WTC11 (cell line): ENCODE results near the gene SARDH.

ENCODE experiments used
- ESRRA ChIP-seq: sonication (generic); formaldehyde crosslinking; IDR thresholded peaks from 2 replicates; pipeline ENCODE4 v1.8.1; 2022; ENCODE audit warnings: mild to moderate bottlenecking, missing genetic modification reagents, borderline replicate concordance
- ETV6 ChIP-seq: sonication (generic); formaldehyde crosslinking; IDR thresholded peaks from 2 replicates; pipeline ENCODE4 v1.8.1; 2022; ENCODE audit warnings: mild to moderate bottlenecking, missing genetic modification reagents
- FOXP1 ChIP-seq: sonication (generic); formaldehyde crosslinking; IDR thresholded peaks from 2 replicates; pipeline ENCODE4 v1.8.0; 2022; ENCODE audit warnings: missing genetic modification reagents, mild to moderate bottlenecking, moderate library complexity, borderline replicate concordance
- MXD4 ChIP-seq: fragments of 250-450 bp; sonication (Bioruptor Pico); IDR thresholded peaks from 2 replicates; pipeline ENCODE4 v1.8.0; 2021; ENCODE audit warnings: mild to moderate bottlenecking, moderate library complexity, borderline replicate concordance
- TCF7 ChIP-seq: sonication (generic); formaldehyde crosslinking; IDR thresholded peaks from 2 replicates; pipeline ENCODE4 v1.8.0; 2022; ENCODE audit warnings: mild to moderate bottlenecking, low read depth, missing genetic modification reagents, moderate library complexity
- TEAD4 ChIP-seq: sonication (generic); formaldehyde crosslinking; IDR thresholded peaks from 2 replicates; pipeline ENCODE4 v1.8.0; 2022; ENCODE audit warnings: mild to moderate bottlenecking, missing genetic modification reagents
- USF2 ChIP-seq: sonication (generic); formaldehyde crosslinking; IDR thresholded peaks from 2 replicates; pipeline ENCODE4 v1.8.1; 2023; ENCODE audit warnings: mild to moderate bottlenecking, missing genetic modification reagents, moderate library complexity
- ZNF232 ChIP-seq: sonication (generic); formaldehyde crosslinking; IDR thresholded peaks from 2 replicates; pipeline ENCODE4 v1.8.0; 2022; ENCODE audit warnings: mild to moderate bottlenecking, missing genetic modification reagents
- TF ChIP-seq, protein P1 (sequence below): fragments of 200-600 bp; IDR thresholded peaks from 2 replicates; pipeline ENCODE4 v1.8.0; 2022; ENCODE audit warnings: antibody characterized with exemption
- TF ChIP-seq, protein P2 (sequence below): sonication (generic); formaldehyde crosslinking; IDR thresholded peaks from 2 replicates; pipeline ENCODE4 v1.8.1; 2022; ENCODE audit warnings: low read depth, missing genetic modification reagents, borderline replicate concordance

DNA sequence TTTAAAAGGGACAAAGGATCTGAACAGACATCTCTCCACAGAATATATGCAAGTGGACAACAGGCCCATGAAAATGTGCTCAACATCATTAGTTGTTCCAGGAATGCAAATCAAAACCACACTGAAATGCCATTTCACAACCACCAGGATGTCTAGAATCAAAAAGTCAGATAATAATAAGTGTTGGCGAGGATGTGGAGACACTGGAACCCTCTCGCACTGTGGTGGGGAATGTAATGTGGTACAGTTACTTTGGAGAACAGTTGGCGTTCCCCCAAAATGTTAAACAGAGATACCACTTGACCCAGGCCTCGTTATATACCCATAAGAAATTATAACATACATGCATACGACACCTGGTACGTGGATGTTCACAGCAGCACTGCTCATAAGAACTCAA, 38.6 kb downstream of the SARDH start:
- TF ChIP-seq, protein P1, sequence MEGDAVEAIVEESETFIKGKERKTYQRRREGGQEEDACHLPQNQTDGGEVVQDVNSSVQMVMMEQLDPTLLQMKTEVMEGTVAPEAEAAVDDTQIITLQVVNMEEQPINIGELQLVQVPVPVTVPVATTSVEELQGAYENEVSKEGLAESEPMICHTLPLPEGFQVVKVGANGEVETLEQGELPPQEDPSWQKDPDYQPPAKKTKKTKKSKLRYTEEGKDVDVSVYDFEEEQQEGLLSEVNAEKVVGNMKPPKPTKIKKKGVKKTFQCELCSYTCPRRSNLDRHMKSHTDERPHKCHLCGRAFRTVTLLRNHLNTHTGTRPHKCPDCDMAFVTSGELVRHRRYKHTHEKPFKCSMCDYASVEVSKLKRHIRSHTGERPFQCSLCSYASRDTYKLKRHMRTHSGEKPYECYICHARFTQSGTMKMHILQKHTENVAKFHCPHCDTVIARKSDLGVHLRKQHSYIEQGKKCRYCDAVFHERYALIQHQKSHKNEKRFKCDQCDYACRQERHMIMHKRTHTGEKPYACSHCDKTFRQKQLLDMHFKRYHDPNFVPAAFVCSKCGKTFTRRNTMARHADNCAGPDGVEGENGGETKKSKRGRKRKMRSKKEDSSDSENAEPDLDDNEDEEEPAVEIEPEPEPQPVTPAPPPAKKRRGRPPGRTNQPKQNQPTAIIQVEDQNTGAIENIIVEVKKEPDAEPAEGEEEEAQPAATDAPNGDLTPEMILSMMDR: no peak
- TF ChIP-seq FOXP1 (CRISPR knock-in tag) (no peak), MXD4 (no peak), ZNF232 (no peak), USF2 (CRISPR knock-in tag) (no peak), ESRRA (CRISPR knock-in tag) (no peak), TEAD4 (no peak), TCF7 (CRISPR knock-in tag) (no peak), ETV6 (CRISPR knock-in tag) (no peak)
- TF ChIP-seq, protein P2, sequence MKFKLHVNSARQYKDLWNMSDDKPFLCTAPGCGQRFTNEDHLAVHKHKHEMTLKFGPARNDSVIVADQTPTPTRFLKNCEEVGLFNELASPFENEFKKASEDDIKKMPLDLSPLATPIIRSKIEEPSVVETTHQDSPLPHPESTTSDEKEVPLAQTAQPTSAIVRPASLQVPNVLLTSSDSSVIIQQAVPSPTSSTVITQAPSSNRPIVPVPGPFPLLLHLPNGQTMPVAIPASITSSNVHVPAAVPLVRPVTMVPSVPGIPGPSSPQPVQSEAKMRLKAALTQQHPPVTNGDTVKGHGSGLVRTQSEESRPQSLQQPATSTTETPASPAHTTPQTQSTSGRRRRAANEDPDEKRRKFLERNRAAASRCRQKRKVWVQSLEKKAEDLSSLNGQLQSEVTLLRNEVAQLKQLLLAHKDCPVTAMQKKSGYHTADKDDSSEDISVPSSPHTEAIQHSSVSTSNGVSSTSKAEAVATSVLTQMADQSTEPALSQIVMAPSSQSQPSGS (CRISPR knock-in tag): no peak
